Naive B cell (primary cell): ENCODE measurements around the gene PARVB. TPM values are rescaled to one million over a fixed set of nuclear protein-coding genes. Genes with fewer than 3 reads are reported as not detected.

Source experiments
- ATAC-seq, 2 donors: fragments of 150-1000 bp; cut with Tn5 transposase; 2 replicates each; pipeline ENCODE4 v1.10.0; 2021; ENCODE audit warnings: low read depth in 2 of 2, mild to moderate bottlenecking in 2 of 2, moderate library complexity in 2 of 2
- DNase-seq: peaks from one replicate; pipeline ENCODE4 v3.0.0; 2022
- H3K27ac Mint-ChIP-seq, 6 donors: one replicate each; pipeline ENCODE4 v1.8.0; 2020 to 2022; ENCODE audit warnings: mild to moderate bottlenecking in 6 of 6, mixed read lengths in 6 of 6, moderate library complexity in 5 of 6, inconsistent platforms in 2 of 6
- H3K27me3 Mint-ChIP-seq, 3 donors: one replicate each; pipeline ENCODE4 v1.8.0; 2021 to 2022; ENCODE audit warnings: mixed read lengths in 3 of 3, mild to moderate bottlenecking in 1 of 3
- H3K36me3 Mint-ChIP-seq, 2 donors: one replicate each; pipeline ENCODE4 v1.8.0; 2020 to 2022; ENCODE audit warnings: mixed read lengths in 2 of 2, inconsistent platforms in 1 of 2, mild to moderate bottlenecking in 1 of 2
- H3K4me1 Mint-ChIP-seq, 3 donors: one replicate each; pipeline ENCODE4 v1.8.0; 2020 to 2022; ENCODE audit warnings: mixed read lengths in 3 of 3, inconsistent platforms in 1 of 3, mild to moderate bottlenecking in 1 of 3, moderate library complexity in 1 of 3
- H3K4me3 Mint-ChIP-seq, 8 donors: one replicate each; pipeline ENCODE4 v1.8.0; 2020 to 2022; ENCODE audit warnings: mild to moderate bottlenecking in 8 of 8, mixed read lengths in 8 of 8, moderate library complexity in 8 of 8, inconsistent platforms in 2 of 8
- H3K9me3 Mint-ChIP-seq, 7 donors: one replicate each; pipeline ENCODE4 v1.8.0; 2020 to 2022; ENCODE audit warnings: mixed read lengths in 7 of 7, mild to moderate bottlenecking in 5 of 7, inconsistent platforms in 2 of 7, moderate library complexity in 1 of 7
- polyA plus RNA-seq, 6 donors: library from polyadenylated mRNA; unstranded; fragments of 300-500 nt; fragmentation: Illumina TruSeq; gene quantifications; one replicate each; pipeline ENCODE4 v1.2.3, GENCODE V29; 2021; ENCODE audit warnings: low read depth in 6 of 6

Gene PARVB
- polyA plus RNA-seq, 6 donors from 2014 or later, result 18.6 to 30.0 (median 21.3) TPM

DNA sequence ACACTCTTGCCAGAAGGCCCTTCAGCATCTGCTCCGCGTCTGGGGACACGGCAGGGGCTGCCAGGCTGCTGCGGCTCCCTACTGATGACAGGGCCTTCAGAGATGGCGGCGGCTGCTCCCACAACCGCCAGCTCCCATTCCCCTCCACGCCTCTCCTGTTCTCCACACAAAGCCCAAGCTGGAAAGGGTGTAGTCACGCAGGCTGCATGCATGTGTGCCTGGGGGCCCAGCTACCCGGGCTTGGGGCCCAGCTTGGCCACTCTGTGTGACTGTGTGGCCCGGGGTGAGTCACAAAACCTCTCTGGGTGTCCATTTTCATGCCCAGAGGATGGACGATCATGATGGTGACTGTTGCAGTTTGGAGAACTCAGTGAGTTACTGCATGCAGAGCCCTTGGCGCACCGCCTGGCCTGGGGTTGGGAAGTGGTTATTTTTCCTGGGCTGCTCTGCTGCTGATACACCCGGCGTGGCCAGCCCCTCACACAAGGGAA is 31.7 kb upstream of the PARVB start:
- Mint-ChIP-seq H3K27me3 (no peaks in the 10 kb centered on the region), H3K27ac (no peak overlapping the region), H3K4me1 (peaks cover 33 to 47% (median 46%) of the 10 kb centered on the region in 3 donors), H3K9me3 (no peaks in the 10 kb centered on the region), H3K4me3 (no peak overlapping the region), H3K36me3 (peaks cover 11 to 16% of the 10 kb centered on the region in 2 donors)
- ATAC-seq (no peak), DNase-seq (no peak)

GRCh38 chr22:43993072-43993760 is 30.9 kb upstream of the PARVB start:
- H3K36me3 Mint-ChIP-seq, result peaks cover 9 to 13% of the 10 kb centered on the region in 2 donors

DNA sequence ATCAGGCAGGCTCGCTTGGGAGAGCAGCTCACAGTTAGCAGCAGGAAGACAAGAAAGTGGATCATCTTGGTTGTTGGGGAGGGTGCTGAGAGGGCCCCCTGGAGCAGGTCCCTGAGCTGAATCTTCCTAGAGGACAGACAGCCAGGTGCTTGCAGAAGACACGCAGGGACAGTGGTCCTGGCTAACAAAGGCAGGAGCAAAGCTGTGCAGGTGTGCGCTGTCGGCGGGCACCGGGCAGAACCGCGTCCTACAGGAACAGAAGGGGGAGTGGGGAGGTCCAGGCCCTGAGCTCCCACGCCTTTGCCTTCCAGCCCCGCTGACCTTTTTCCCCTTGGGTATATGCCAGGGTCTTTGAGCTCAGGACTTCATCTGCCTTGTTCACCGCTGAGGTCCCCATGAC is 30.1 kb upstream of the PARVB start:
- peak overlapping the region in 2 of 8 donors; percentile 65 to 84 for H3K4me3 Mint-ChIP-seq
- no peak for ATAC-seq
- peaks cover 33 to 59% (median 54%) of the 10 kb centered on the region in 3 donors for H3K4me1 Mint-ChIP-seq
- H3K27me3 Mint-ChIP-seq, result no peaks in the 10 kb centered on the region
- H3K27ac Mint-ChIP-seq, result peak overlapping the region; percentile 33 to 97 (median 94)
- H3K9me3 Mint-ChIP-seq, result no peaks in the 10 kb centered on the region
- no peak for DNase-seq
- H3K36me3 Mint-ChIP-seq, result peaks cover 9 to 13% of the 10 kb centered on the region in 2 donors

More at GRCh38 chr22:43993072-43993760, 30.9 kb upstream of the PARVB start:
- ATAC-seq (peak; percentile 22 to 37), DNase-seq (peak; percentile 66)
- Mint-ChIP-seq H3K27me3 (no peaks in the 10 kb centered on the region), H3K4me1 (peaks cover 33 to 53% (median 49%) of the 10 kb centered on the region in 3 donors), H3K27ac (peak overlapping the region; percentile 93 to 97 (median 95)), H3K9me3 (no peaks in the 10 kb centered on the region), H3K4me3 (peak overlapping the region in 3 of 8 donors; percentile 6 to 65 (median 44))

DNA sequence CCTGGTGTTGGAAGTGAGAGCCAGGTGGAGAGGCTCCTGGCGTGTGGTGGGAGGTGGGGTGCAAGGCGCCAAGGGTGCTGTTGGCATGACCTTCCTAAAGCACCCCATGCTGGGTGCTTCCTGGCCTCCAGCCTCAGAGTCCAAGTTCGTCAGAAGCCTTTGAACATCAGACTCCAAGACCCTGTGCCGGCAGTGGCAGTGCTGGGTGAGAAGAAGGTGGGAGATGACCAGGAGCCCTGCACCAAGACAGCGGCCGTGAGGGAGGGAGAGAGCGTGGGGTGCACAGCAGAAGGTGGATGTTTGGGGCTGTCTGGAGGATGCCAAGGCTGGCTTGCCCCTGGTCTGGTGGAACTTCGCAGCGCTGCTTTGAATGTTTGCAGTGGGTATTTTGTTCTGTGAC is 29.7 kb upstream of the PARVB start:
- no peaks in the 10 kb centered on the region for H3K27me3 Mint-ChIP-seq
- peaks cover 9 to 13% of the 10 kb centered on the region in 2 donors for H3K36me3 Mint-ChIP-seq
- no peaks in the 10 kb centered on the region for H3K9me3 Mint-ChIP-seq
- ATAC-seq (no peak), DNase-seq (no peak)
- peaks cover 34 to 63% (median 58%) of the 10 kb centered on the region in 3 donors for H3K4me1 Mint-ChIP-seq
- peak overlapping the region in 5 of 8 donors; percentile 44 to 91 (median 84) for H3K4me3 Mint-ChIP-seq
- H3K27ac Mint-ChIP-seq, result peak overlapping the region; percentile 53 to 99 (median 94)

DNA sequence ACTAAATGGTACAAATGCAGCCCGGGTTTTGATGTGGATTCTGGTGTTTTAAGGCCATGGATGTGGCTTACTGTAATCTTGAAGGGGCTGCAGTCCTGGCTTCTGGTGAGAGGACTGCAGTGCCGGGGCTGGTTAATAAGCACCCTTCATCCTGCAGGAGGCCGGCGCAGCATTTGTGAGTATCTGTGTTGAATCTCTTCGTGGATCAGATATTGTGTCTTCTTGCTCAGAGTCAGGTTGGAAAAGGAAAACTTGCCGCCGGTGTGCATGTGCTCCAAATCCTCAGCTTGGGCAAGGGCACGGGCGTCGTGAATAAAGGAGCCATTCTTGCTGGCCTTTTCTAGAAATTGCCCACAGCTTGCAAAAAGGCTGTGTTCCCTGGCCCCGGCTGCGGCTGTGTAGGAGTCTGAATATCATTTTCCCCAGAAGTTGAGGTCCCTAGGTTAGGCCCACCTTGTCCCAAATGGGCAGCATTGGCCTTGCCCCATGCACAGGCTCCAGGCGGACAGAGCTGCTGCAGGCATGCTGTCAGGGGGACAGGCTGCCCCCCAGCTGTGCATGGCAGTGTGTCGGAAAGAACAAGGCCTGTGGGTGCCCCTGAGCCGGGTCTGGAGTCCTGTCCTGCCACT is 28.9 kb upstream of the PARVB start:
- no peak for ATAC-seq
- Mint-ChIP-seq H3K4me1 (peaks cover 36 to 70% (median 61%) of the 10 kb centered on the region in 3 donors), H3K27me3 (no peaks in the 10 kb centered on the region), H3K9me3 (no peaks in the 10 kb centered on the region), H3K27ac (peak overlapping the region; percentile 82 to 99 (median 96)), H3K36me3 (peaks cover 6 to 9% of the 10 kb centered on the region in 2 donors), H3K4me3 (peak overlapping the region; percentile 72 to 96 (median 92))
- no peak for DNase-seq

GRCh38 chr22:43995798-43996169 is 28.3 kb upstream of the PARVB start:
- peak overlapping the region; percentile 97 to 99 (median 99) for H3K27ac Mint-ChIP-seq
- H3K4me1 Mint-ChIP-seq, result peaks cover 36 to 75% (median 61%) of the 10 kb centered on the region in 3 donors
- peak overlapping the region; percentile 84 to 96 (median 92) for H3K4me3 Mint-ChIP-seq
- ATAC-seq (no peak), DNase-seq (no peak)
- H3K36me3 Mint-ChIP-seq, result peaks cover 6 to 9% of the 10 kb centered on the region in 2 donors
- no peaks in the 10 kb centered on the region for H3K9me3 Mint-ChIP-seq
- no peaks in the 10 kb centered on the region for H3K27me3 Mint-ChIP-seq

DNA sequence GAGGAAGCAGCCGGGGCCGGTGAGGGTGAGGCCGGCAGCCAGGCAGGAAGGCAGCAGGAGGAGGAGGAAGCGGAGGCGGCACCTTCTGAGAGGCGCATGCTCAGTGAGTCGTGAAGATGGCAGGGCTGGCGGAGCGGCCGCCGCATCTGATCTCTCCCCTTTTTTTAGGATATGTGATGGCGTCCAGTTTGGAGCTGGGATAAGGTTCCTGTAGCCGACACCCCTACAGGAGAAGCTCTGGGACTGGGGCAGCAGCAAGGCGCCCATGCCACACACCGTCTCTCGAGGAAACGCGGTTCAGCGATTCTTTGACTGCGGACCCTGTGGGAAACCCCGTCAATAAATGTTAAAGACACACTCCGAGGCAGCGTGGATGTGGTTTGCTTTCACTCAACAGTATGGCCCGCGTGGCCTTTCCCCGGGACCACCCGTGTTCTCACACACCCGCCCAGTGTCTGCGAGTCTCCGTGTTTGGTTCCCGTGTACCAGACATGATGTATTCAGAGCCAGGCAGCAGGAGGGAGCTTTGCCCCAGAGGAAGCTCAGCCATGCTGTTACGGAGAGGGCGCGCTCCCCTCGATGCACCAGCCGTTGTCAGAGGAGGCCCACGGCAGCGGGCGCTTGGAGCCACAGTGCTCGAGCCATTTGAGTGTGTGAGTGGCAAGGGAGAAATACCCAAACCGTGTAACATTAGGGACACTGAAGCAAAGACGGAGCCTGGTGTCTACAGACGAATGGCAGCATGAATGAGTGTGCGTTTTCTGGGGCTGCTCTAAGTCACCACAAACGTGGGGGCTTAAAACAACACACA is 27.7 kb upstream of the PARVB start:
- ATAC-seq (peak; percentile 85 to 87), DNase-seq (peak; percentile 81)
- peaks cover 6 to 9% of the 10 kb centered on the region in 2 donors for H3K36me3 Mint-ChIP-seq
- peaks cover 36 to 78% (median 61%) of the 10 kb centered on the region in 3 donors for H3K4me1 Mint-ChIP-seq
- H3K27ac Mint-ChIP-seq, result peak overlapping the region; percentile 97 to 99 (median 99)
- peak overlapping the region; percentile 84 to 96 (median 92) for H3K4me3 Mint-ChIP-seq
- H3K9me3 Mint-ChIP-seq, result no peaks in the 10 kb centered on the region
- no peaks in the 10 kb centered on the region for H3K27me3 Mint-ChIP-seq

GRCh38 chr22:43996981-43997265 is 27.2 kb upstream of the PARVB start:
- Mint-ChIP-seq H3K4me3 (peak overlapping the region; percentile 5 to 96 (median 88)), H3K4me1 (peaks cover 36 to 78% (median 61%) of the 10 kb centered on the region in 3 donors), H3K27ac (peak overlapping the region; percentile 97 to 99 (median 99)), H3K36me3 (peaks cover 4 to 6% of the 10 kb centered on the region in 2 donors), H3K27me3 (no peaks in the 10 kb centered on the region), H3K9me3 (no peaks in the 10 kb centered on the region)
- no peak for ATAC-seq
- no peak for DNase-seq

DNA sequence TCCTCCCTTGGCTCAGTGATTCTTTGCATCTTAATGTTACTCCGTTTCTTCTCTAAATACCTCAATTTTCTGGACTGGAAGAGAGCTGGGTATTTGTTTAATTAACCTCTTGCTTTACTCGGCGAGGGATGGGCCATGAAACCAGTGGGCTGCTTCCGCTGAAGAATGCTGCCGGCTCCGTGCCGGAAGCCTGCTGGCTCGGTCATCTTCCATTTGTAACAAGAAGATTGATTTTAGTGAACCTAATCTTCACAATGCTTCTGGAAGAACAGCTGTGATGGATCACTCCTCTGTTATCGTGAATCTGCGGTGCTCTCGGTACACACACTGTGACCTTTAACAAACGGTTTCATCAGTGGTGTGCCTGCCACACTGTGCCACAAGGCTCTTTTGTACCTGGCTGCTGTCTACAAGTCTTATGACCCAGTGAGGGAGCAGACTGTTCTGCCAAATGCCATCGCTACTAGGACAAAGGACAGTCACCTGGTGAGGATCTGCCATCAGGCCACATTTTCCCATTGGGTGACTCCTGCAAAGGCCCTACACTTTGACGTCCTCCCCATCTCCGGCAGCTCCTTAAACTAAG is 25.3 kb upstream of the PARVB start:
- Mint-ChIP-seq H3K4me3 (peak overlapping the region in 3 of 8 donors; percentile 18 to 47 (median 21)), H3K9me3 (no peaks in the 10 kb centered on the region), H3K27ac (peak overlapping the region; percentile 36 to 97 (median 86)), H3K4me1 (peaks cover 27 to 65% (median 51%) of the 10 kb centered on the region in 3 donors), H3K27me3 (no peaks in the 10 kb centered on the region), H3K36me3 (no peaks in the 10 kb centered on the region)
- DNase-seq, result no peak
- no peak for ATAC-seq

- peaks cover 24 to 59% (median 45%) of the 10 kb centered on the region in 3 donors for H3K4me1 Mint-ChIP-seq
- H3K4me3 Mint-ChIP-seq, result no peak overlapping the region
- no peaks in the 10 kb centered on the region for H3K9me3 Mint-ChIP-seq
- H3K36me3 Mint-ChIP-seq, result no peaks in the 10 kb centered on the region
- no peak for DNase-seq
- H3K27me3 Mint-ChIP-seq, result no peaks in the 10 kb centered on the region
- H3K27ac Mint-ChIP-seq, result peak overlapping the region in 5 of 6 donors; percentile 7 to 94 (median 65)
- no peak for ATAC-seq
These were observed 24.7 kb upstream of the PARVB start for GRCh38 chr22:43999378-43999777.

DNA sequence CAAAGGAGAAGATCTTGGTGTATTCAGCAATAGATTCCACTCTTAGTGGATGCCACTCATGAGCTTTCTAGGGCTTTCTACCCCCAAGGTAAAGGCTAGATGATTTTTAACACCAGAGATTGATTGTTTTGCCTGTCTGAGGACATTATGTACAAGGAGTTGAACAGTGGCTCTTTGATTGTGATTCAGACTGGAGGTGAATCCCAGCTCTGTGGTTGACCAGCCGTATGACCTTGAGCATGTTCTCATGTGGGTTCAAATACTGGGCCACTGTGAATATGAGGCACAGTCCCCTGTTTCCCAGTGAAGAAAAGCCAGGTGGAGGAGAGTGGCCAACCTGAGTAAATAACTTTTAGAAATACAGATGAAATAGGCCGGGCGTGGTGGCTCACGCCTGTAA is 24.0 kb upstream of the PARVB start:
- no peak for ATAC-seq
- Mint-ChIP-seq H3K9me3 (no peaks in the 10 kb centered on the region), H3K4me1 (peaks cover 16 to 53% (median 38%) of the 10 kb centered on the region in 3 donors), H3K27ac (no peak overlapping the region), H3K36me3 (no peaks in the 10 kb centered on the region), H3K4me3 (no peak overlapping the region), H3K27me3 (no peaks in the 10 kb centered on the region)
- no peak for DNase-seq

DNA sequence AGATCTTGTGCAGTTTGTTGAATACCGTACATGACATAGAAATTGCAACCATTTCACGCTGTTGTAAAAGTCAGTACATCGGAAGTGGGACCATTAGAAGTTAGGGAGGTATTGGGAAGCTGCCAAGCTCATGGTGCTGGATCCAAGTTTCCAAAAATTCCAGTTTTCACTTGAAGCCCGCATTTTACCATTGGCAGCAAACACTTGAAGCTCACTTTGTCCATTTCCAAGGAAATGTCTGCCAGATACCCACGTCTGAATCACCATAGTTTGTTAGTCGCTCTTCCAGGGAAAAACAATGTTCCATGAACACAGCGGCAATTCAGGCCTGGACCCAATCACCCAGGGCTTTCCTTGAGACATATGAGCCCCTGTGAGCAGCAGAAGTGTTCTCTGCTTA is 22.6 kb upstream of the PARVB start:
- ATAC-seq (no peak), DNase-seq (no peak)
- no peak overlapping the region for H3K4me3 Mint-ChIP-seq
- peaks cover 0 to 9% (median 5%) of the 10 kb centered on the region in 7 donors for H3K9me3 Mint-ChIP-seq
- H3K4me1 Mint-ChIP-seq, result peaks cover 6 to 47% (median 34%) of the 10 kb centered on the region in 3 donors
- no peaks in the 10 kb centered on the region for H3K27me3 Mint-ChIP-seq
- no peaks in the 10 kb centered on the region for H3K36me3 Mint-ChIP-seq
- no peak overlapping the region for H3K27ac Mint-ChIP-seq

GRCh38 chr22:44002324-44002723 is 21.8 kb upstream of the PARVB start:
- H3K4me1 Mint-ChIP-seq, result peaks cover 3 to 39% (median 26%) of the 10 kb centered on the region in 3 donors
- H3K27ac Mint-ChIP-seq, result peak overlapping the region in 2 of 6 donors; percentile 16 to 44
- no peaks in the 10 kb centered on the region for H3K36me3 Mint-ChIP-seq
- H3K4me3 Mint-ChIP-seq, result no peak overlapping the region
- DNase-seq (no peak), ATAC-seq (no peak)
- no peaks in the 10 kb centered on the region for H3K27me3 Mint-ChIP-seq
- peaks cover 0 to 9% (median 5%) of the 10 kb centered on the region in 7 donors for H3K9me3 Mint-ChIP-seq
